GM19438 (cell line): ENCODE results near the gene ZIC4.

ENCODE experiments used
- ATAC-seq: cut with Tn5 transposase; IDR thresholded peaks from one replicate; pipeline ENCODE4 v1.9.1; 2021; ENCODE audit warnings: low read depth; ENCODE audit not compliant: unreplicated experiment

Gene ZIC4

GRCh38 chr3:147406028-147406931 is at the start of gene ZIC4:
Gene ZIC4 (minus strand): TSS chr3:147406543. CDS start chr3:147402797, 3,746 bp downstream.
- ATAC-seq: no peak

- no peak for ATAC-seq
Measured at GRCh38 chr3:147449669-147450068, 43.3 kb upstream of the ZIC4 start.

GRCh38 chr3:147447224-147447623 is 40.9 kb upstream of the ZIC4 start:
- ATAC-seq: no peak

- ATAC-seq: no peak
Measured at GRCh38 chr3:147431751-147432150, 25.4 kb upstream of the ZIC4 start.

GRCh38 chr3:147428754-147429153 is 22.4 kb upstream of the ZIC4 start:
- no peak for ATAC-seq

- ATAC-seq: no peak
Measured at GRCh38 chr3:147428326-147428725, 22.0 kb upstream of the ZIC4 start.

- no peak for ATAC-seq
Measured at GRCh38 chr3:147427746-147428145, 21.4 kb upstream of the ZIC4 start.

- no peak for ATAC-seq
Measured at GRCh38 chr3:147426931-147427330, 20.6 kb upstream of the ZIC4 start.

GRCh38 chr3:147425388-147425850 is 19.1 kb upstream of the ZIC4 start:
- no peak for ATAC-seq

GRCh38 chr3:147424581-147425387 is 18.4 kb upstream of the ZIC4 start:
- ATAC-seq: no peak

- ATAC-seq: no peak
Measured at GRCh38 chr3:147423798-147424580, 17.6 kb upstream of the ZIC4 start.

- ATAC-seq: no peak
Measured at GRCh38 chr3:147423537-147423797, 17.1 kb upstream of the ZIC4 start.

GRCh38 chr3:147422601-147423536 is 16.5 kb upstream of the ZIC4 start:
- no peak for ATAC-seq

- ATAC-seq: no peak
Measured at GRCh38 chr3:147422196-147422595, 15.9 kb upstream of the ZIC4 start.

GRCh38 chr3:147421184-147421912 is 15.0 kb upstream of the ZIC4 start:
- ATAC-seq: no peak

GRCh38 chr3:147420353-147421183 is 14.2 kb upstream of the ZIC4 start:
- no peak for ATAC-seq

GRCh38 chr3:147419781-147420224 is 13.5 kb upstream of the ZIC4 start:
- ATAC-seq: no peak
